GM18873 (cell line): Measurements from ENCODE around the gene AMBRA1.

Experiments used
- ATAC-seq: cut with Tn5 transposase; IDR thresholded peaks from one replicate; pipeline ENCODE4 v1.9.1; 2021; ENCODE audit warnings: mild to moderate bottlenecking, moderate library complexity, moderate number of reproducible peaks; ENCODE audit not compliant: unreplicated experiment, low FRiP score

Gene AMBRA1

GRCh38 chr11:46479601-46480000, 114.2 kb downstream of the AMBRA1 start:
- ATAC-seq = no peak

GRCh38 chr11:46478196-46478595, 115.6 kb downstream of the AMBRA1 start:
- no peak for ATAC-seq

GRCh38 chr11:46477136-46477535, 116.7 kb downstream of the AMBRA1 start:
- ATAC-seq = no peak

GRCh38 chr11:46475926-46476545, 117.8 kb downstream of the AMBRA1 start:
- ATAC-seq = no peak

GRCh38 chr11:46475051-46475925, 118.5 kb downstream of the AMBRA1 start:
- ATAC-seq = no peak

GRCh38 chr11:46472662-46472994, 121.2 kb downstream of the AMBRA1 start:
- ATAC-seq = no peak

- no peak for ATAC-seq
These were observed 121.7 kb downstream of the AMBRA1 start for GRCh38 chr11:46471943-46472661.

GRCh38 chr11:46469926-46470325, 123.9 kb downstream of the AMBRA1 start:
- no peak for ATAC-seq

- no peak for ATAC-seq
These were observed 128.1 kb downstream of the AMBRA1 start for GRCh38 chr11:46465683-46466082.

- ATAC-seq = no peak
These were observed 130.0 kb downstream of the AMBRA1 start for GRCh38 chr11:46463701-46464421.

GRCh38 chr11:46461461-46461927, 132.3 kb downstream of the AMBRA1 start:
- ATAC-seq = no peak

- ATAC-seq = no peak
These were observed 135.3 kb downstream of the AMBRA1 start for GRCh38 chr11:46458491-46458890.

- no peak for ATAC-seq
These were observed 136.0 kb downstream of the AMBRA1 start for GRCh38 chr11:46457659-46458424.

GRCh38 chr11:46457021-46457420, 136.8 kb downstream of the AMBRA1 start:
- no peak for ATAC-seq

- no peak for ATAC-seq
These were observed 137.4 kb downstream of the AMBRA1 start for GRCh38 chr11:46456269-46457001.

GRCh38 chr11:46455834-46456233, 138.0 kb downstream of the AMBRA1 start:
- ATAC-seq = no peak

GRCh38 chr11:46452918-46453517, 140.8 kb downstream of the AMBRA1 start:
- no peak for ATAC-seq

- ATAC-seq = no peak
These were observed 142.1 kb downstream of the AMBRA1 start for GRCh38 chr11:46451759-46452158.
